ENCODE results near the gene TMEM114.
A peak's percentile ranks its signal among the peaks of the same experiment; 100 is the strongest.
"Not testable (repeated sequence)": the region's sequence is repeated elsewhere in the genome, so short reads cannot be mapped to it uniquely, and the experiment has no call there.

Gene TMEM114

GRCh38 chr16:8572919-8573724 is 17.2 kb downstream of the TMEM114 start:
- peak; percentile 57 for DNase-seq

GRCh38 chr16:8572063-8572918 is 18.0 kb downstream of the TMEM114 start:
- DNase-seq, result no peak

- peak; percentile 10 for DNase-seq
Observed at GRCh38 chr16:8571061-8571596, 19.2 kb downstream of the TMEM114 start.

- DNase-seq, result peak; percentile 15
Observed at GRCh38 chr16:8570393-8570792, 19.9 kb downstream of the TMEM114 start.

GRCh38 chr16:8569650-8570346 is 20.5 kb downstream of the TMEM114 start:
- DNase-seq, result no peak

DNA sequence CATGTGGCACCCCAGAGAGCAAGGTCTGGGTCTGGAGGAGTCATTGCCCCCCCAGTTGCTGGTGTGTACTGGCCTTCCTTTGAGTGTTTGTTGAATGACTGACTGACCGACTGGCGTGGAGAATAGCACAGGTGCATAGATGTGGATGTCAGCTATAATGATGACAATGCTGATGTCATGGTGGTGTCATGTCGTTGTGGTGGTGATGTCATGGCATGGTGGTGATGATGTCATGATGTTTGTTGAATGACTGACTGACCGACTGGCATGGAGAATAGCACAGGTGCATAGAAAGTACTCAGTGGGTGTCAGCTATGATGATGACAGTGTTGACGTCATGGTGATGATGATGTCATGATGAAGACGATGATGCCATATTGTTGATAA is 22.1 kb downstream of the TMEM114 start:
- DNase-seq, result no peak

- DNase-seq, result peak; percentile 91
Observed at GRCh38 chr16:8567355-8568230, 22.7 kb downstream of the TMEM114 start.

DNA sequence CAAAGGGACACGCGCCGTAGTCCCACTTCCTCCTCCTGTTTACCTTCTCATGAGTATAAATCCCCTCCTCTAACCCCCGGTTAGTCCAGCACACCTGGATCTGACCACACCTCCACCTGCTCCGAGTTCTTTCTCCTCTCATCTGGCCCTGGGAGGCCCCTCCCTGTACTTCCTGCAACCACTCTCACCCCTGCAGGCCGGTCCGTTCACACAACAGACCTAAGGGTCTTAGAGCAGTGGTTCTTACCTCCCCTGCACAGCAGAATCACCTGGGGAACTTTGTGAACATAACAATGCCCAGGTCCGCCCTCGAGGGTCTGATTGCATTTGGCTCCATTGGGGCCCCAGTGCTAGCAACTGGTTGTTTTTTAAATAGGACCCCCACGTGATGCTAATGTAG is 24.8 kb downstream of the TMEM114 start:
- peak; percentile 18 for DNase-seq

DNA sequence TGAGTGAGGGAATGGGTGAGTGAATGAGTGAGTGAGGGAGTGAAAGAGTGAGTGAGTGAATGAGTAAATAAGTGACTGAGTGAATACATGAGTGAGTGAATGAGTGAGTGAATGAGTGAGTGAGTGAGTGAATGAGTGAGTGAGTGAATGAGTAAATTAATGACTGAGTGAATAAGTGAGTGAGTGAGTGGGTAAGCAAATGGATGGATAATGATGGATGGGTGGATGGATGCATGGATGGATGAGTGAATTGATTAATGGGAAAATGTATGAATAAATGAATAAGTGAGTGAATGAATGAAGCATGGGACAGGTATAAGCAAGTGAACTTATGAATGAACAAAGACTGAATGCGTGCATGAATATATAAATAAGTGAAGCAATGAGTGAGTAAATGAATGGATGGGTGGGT is 25.4 kb downstream of the TMEM114 start:
- no peak for DNase-seq

DNA sequence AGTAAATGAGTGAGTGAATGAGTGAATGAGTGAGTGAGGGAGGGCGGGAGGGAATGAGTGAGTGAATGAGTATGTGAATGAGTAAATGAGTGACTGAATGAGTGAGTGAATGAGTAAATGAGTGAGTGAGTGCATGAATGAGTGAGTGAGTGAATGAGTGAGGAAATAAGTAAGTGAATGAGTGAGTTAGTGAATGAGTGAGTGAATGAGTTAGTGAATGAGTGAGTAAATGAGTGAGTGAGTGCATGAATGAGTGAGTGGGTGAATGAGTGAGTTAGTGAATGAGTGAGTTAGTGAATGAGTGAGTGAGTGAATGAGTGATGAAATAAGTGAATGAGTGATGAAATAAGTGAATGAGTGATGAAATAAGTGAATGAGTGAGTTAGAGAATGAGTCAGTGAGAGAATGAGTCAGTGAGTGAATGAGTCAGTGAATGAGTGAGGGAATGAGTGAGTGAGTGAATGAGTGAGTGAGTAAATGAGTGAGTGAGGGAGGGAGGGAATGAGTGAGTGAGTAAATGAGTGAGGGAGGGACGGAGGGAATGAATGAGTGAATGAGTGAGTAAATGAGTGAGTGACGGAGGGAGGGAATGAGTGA is 26.3 kb downstream of the TMEM114 start:
- DNase-seq, result not testable (repeated sequence)

- no peak for DNase-seq
Observed at GRCh38 chr16:8561496-8561895, 28.8 kb downstream of the TMEM114 start.

GRCh38 chr16:8555400-8555799 is 34.9 kb downstream of the TMEM114 start:
- no peak for DNase-seq

GRCh38 chr16:8554881-8555280 is 35.4 kb downstream of the TMEM114 start:
- no peak for DNase-seq

GRCh38 chr16:8554022-8554421 is 36.3 kb downstream of the TMEM114 start:
- no peak for DNase-seq

DNA sequence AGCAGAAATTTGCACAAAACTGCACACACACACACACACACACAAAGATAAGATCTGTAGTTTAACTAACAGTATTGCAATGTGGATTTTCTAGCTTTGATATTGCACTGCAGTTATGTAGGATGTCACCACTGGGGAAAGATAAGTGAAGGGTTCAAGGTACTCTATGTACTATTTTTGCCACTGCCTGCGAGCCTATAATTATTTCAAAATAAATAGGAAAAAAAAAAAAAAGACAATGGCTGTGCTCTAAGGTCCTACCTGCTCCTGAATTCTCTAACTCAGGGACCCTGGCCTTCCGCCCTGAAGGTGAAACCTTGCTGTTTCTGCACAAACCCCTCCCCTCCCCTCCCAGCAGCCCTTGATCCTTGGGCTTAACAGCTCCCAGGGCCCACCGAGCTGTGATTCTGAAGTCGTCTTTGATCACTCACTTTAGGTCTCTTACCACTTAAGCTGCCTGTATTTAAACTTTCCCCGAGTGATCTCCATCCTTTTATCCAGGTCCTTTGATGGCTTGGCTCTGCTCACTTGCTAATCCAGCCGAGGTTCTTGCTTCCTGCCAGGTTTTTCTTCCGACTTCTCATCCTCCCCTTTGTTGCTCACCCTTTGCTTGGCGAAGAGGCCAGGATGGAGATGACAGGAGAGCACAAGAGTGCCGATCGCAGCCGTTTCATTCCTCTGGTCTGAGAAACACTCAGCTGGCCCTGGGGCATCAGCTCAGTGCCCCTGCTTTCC is 37.7 kb downstream of the TMEM114 start:
- DNase-seq, result no peak

- no peak for DNase-seq
Observed at GRCh38 chr16:8551388-8552332, 38.7 kb downstream of the TMEM114 start.

- DNase-seq, result no peak
Observed at GRCh38 chr16:8550728-8551387, 39.5 kb downstream of the TMEM114 start.

GRCh38 chr16:8549843-8550412 is 40.4 kb downstream of the TMEM114 start:
- DNase-seq, result no peak

DNA sequence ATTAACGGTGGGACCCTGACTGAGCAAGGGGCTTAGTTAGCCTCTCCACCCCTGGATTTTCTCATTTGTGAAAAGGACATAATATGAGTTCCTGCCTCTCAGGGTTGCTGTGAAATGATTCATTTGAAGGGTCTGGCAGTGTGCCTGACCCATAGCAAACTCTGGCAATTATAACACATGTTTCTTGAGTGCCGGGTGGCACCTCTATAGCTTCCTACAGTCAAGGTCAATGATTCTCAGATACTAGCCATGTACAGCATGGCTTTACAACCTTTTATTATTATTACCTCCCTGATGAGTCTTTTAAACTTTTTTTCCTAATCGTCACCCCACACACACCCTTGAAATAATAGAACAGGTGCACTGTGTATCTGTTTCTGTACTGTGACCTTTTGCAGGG is 42.1 kb downstream of the TMEM114 start:
- DNase-seq, result no peak
